ENCODE data around the gene MACROH2A1. TPM values are rescaled to one million over a fixed set of nuclear protein-coding genes. Genes with fewer than 3 reads are reported as not detected.

The MACROH2A1 gene
- polyA plus RNA-seq, 1 of the 3 experiments (the other 2 are of a cell fraction): 165 TPM

GRCh38 chr5:135353952-135354721 lies 44.9 kb downstream of the MACROH2A1 start:
- Histone ChIP-seq H3K27ac (ENCODE audit: low read depth in 2 of 2, low read length in 1 of 2) (peak overlapping the region; percentile 62 to 76), H3K27me3 (ENCODE audit: insufficient read depth) (no peaks in the 10 kb centered on the region), H3K4me1 (ENCODE audit: control insufficient read depth in 1 of 2, insufficient read depth in 2 of 2, low read depth in 1 of 2, low read length in 1 of 2) (peaks cover 26 to 49% of the 10 kb centered on the region in 2 experiments), H3F3A (replicated peaks; ENCODE audit: insufficient read depth) (peaks cover 13% of the 10 kb centered on the region), H3K4me2 (peak overlapping the region; percentile 77), H4K20me1 (ENCODE audit: insufficient read depth) (peaks cover 19% of the 10 kb centered on the region), H3K79me2 (ENCODE audit: insufficient read depth) (peaks cover 28% of the 10 kb centered on the region; the same call in 1 of the 2 replicates), H3K9me2 (no peaks in the 10 kb centered on the region), H3K36me3 (replicated peaks in 1 of 2; ENCODE audit: control insufficient read depth in 1 of 2, insufficient read depth in 2 of 2, low read length in 1 of 2) (peaks cover 28 to 52% of the 10 kb centered on the region in 2 experiments), H2AFZ (ENCODE audit: low read depth) (no peak overlapping the region), H3K9ac (no peak overlapping the region), H3K9me3 (no peaks in the 10 kb centered on the region), H3K4me3 (ENCODE audit: low read depth in 2 of 2, low read length in 1 of 2) (no peak overlapping the region)
- CTCF ChIA-PET: no interaction called here
- no peak for DNase-seq
- POLR2A ChIA-PET: no interaction called here
- WGBS (ENCODE audit: low lambda C conversion rate): 58% methylated on average over 2 of the region's 4 CpGs
- TF ChIP-seq REST (IDR thresholded peaks at IDR 0.05; ENCODE audit: low read depth, low read length): no peak
- peak; percentile 58 for TF ChIP-seq JUND (IDR thresholded peaks at IDR 0.05)
- TF ChIP-seq NFIC (IDR thresholded peaks at IDR 0.05; ENCODE audit: borderline replicate concordance): peak; percentile 86
- peak; percentile 18; the same call in 1 of the 2 replicates for TF ChIP-seq POLR2AphosphoS5 (IDR thresholded peaks at IDR 0.05; ENCODE audit: low read depth, low read length)
- peak in 1 of 2 experiments; percentile 42; a peak in 1 of 4 replicates for TF ChIP-seq EP300 (IDR thresholded peaks at IDR 0.05; ENCODE audit: borderline replicate concordance in 1 of 2, low read depth in 1 of 2, low read length in 1 of 2)
- no peak for TF ChIP-seq GATA2 (CRISPR knock-in tag; IDR thresholded peaks at IDR 0.05)
- no peak for TF ChIP-seq SMC3 (IDR thresholded peaks at IDR 0.05; ENCODE audit: low read depth, low read length)
- TF ChIP-seq MAX (IDR thresholded peaks at IDR 0.05; ENCODE audit: low read depth): peak; percentile 16; the same call in 1 of the 2 replicates
- TF ChIP-seq MEF2A (IDR thresholded peaks at IDR 0.05; ENCODE audit: borderline replicate concordance, low read depth): peak; percentile 6; the same call in 1 of the 2 replicates
- TF ChIP-seq TEAD4 (IDR thresholded peaks at IDR 0.05; ENCODE audit: borderline replicate concordance, insufficient read depth): peak; percentile 65; the same call in 1 of the 2 replicates
- TF ChIP-seq TCF12 (IDR thresholded peaks at IDR 0.05): peak; percentile 70
- no peak for TF ChIP-seq TAF1 (IDR thresholded peaks at IDR 0.05; ENCODE audit: borderline replicate concordance, low read depth, low read length)
- TF ChIP-seq RXRA (IDR thresholded peaks at IDR 0.05; ENCODE audit: borderline replicate concordance, low read depth): peak; percentile 23; the same call in 1 of the 2 replicates
- peak; percentile 54 for TF ChIP-seq FOSL2 (IDR thresholded peaks at IDR 0.05; ENCODE audit: borderline replicate concordance, low read depth)
- TF ChIP-seq RFX5 (IDR thresholded peaks at IDR 0.05; ENCODE audit: low read length): no peak
- no peak for TF ChIP-seq CHD2 (IDR thresholded peaks at IDR 0.05; ENCODE audit: low read length, partially characterized antibody)

Data from SK-N-SH (cell line).